ENCODE measurements around the gene ATP2B3.

ATP2B3 gene

GRCh38 chrX:153562546-153562945, 45.1 kb downstream of the ATP2B3 start:
- H3K9ac ChIP-seq (ENCODE audit: low read length), result no peak overlapping the region
- H3K4me1 ChIP-seq (ENCODE audit: low read length), result no peaks in the 10 kb centered on the region
- no peaks in the 10 kb centered on the region for H3K9me3 ChIP-seq (replicated peaks; ENCODE audit: insufficient read depth, low read length)
- DNase-seq, result no peak
- no peak for TF ChIP-seq CTCF (IDR thresholded peaks at IDR 0.05; ENCODE audit: low read length)
- TF ChIP-seq EZH2phosphoT487 (IDR thresholded peaks at IDR 0.05; ENCODE audit: low read length), result no peak
- no peak for TF ChIP-seq EZH2 (optimal IDR thresholded peaks at IDR 0.05; ENCODE audit: low read depth, low read length)
- no peak overlapping the region for H3K4me2 ChIP-seq (ENCODE audit: low read depth, low read length)
- H3K9me2 ChIP-seq (replicated peaks; ENCODE audit: insufficient read depth, low read length), result no peaks in the 10 kb centered on the region
- H3K4me3 ChIP-seq (ENCODE audit: low read length), result no peak overlapping the region
- H2AFZ ChIP-seq (ENCODE audit: low read length), result no peak overlapping the region
- peaks cover 41% of the 10 kb centered on the region for H3K27me3 ChIP-seq (replicated peaks; ENCODE audit: insufficient read depth, low read length)
- H3F3A ChIP-seq (ENCODE audit: insufficient read depth, low read length), result no peaks in the 10 kb centered on the region
- no peaks in the 10 kb centered on the region for H3K79me2 ChIP-seq (ENCODE audit: low read length)
- H4K20me1 ChIP-seq (ENCODE audit: insufficient read depth, low read length), result no peaks in the 10 kb centered on the region
- no peaks in the 10 kb centered on the region for H3K36me3 ChIP-seq (replicated peaks; ENCODE audit: insufficient read depth, low read length)
- no peak overlapping the region for H3K27ac ChIP-seq (ENCODE audit: low read length)

GRCh38 chrX:153564047-153564606, 46.7 kb downstream of the ATP2B3 start:
- Histone ChIP-seq H3K9me2 (replicated peaks; ENCODE audit: insufficient read depth, low read length) (no peaks in the 10 kb centered on the region), H2AFZ (ENCODE audit: low read length) (no peak overlapping the region), H3K4me1 (ENCODE audit: low read length) (no peaks in the 10 kb centered on the region), H3K27ac (ENCODE audit: low read length) (no peak overlapping the region), H3K79me2 (ENCODE audit: low read length) (no peaks in the 10 kb centered on the region), H3K9ac (ENCODE audit: low read length) (no peak overlapping the region), H3K36me3 (replicated peaks; ENCODE audit: insufficient read depth, low read length) (no peaks in the 10 kb centered on the region), H3K4me3 (ENCODE audit: low read length) (no peak overlapping the region), H3K27me3 (replicated peaks; ENCODE audit: insufficient read depth, low read length) (peaks cover 40% of the 10 kb centered on the region), H3K4me2 (ENCODE audit: low read depth, low read length) (no peak overlapping the region), H4K20me1 (ENCODE audit: insufficient read depth, low read length) (no peaks in the 10 kb centered on the region), H3K9me3 (replicated peaks; ENCODE audit: insufficient read depth, low read length) (no peaks in the 10 kb centered on the region), H3F3A (ENCODE audit: insufficient read depth, low read length) (no peaks in the 10 kb centered on the region)
- TF ChIP-seq EZH2 (optimal IDR thresholded peaks at IDR 0.05; ENCODE audit: low read depth, low read length) (no peak), EZH2phosphoT487 (IDR thresholded peaks at IDR 0.05; ENCODE audit: low read length) (no peak), CTCF (IDR thresholded peaks at IDR 0.05; ENCODE audit: low read length) (no peak)
- DNase-seq, result no peak

GRCh38 chrX:153565996-153566580, 48.6 kb downstream of the ATP2B3 start:
- Histone ChIP-seq H3K4me2 (ENCODE audit: low read depth, low read length) (no peak overlapping the region), H3K79me2 (ENCODE audit: low read length) (no peaks in the 10 kb centered on the region), H3K27ac (ENCODE audit: low read length) (no peak overlapping the region), H3K4me3 (ENCODE audit: low read length) (no peak overlapping the region), H4K20me1 (ENCODE audit: insufficient read depth, low read length) (no peaks in the 10 kb centered on the region), H3K4me1 (ENCODE audit: low read length) (no peaks in the 10 kb centered on the region), H3K9ac (ENCODE audit: low read length) (no peak overlapping the region), H3K36me3 (replicated peaks; ENCODE audit: insufficient read depth, low read length) (no peaks in the 10 kb centered on the region), H3K27me3 (replicated peaks; ENCODE audit: insufficient read depth, low read length) (peaks cover 27% of the 10 kb centered on the region), H3K9me3 (replicated peaks; ENCODE audit: insufficient read depth, low read length) (no peaks in the 10 kb centered on the region), H3K9me2 (replicated peaks; ENCODE audit: insufficient read depth, low read length) (no peaks in the 10 kb centered on the region), H3F3A (ENCODE audit: insufficient read depth, low read length) (no peaks in the 10 kb centered on the region), H2AFZ (ENCODE audit: low read length) (no peak overlapping the region)
- DNase-seq, result no peak
- TF ChIP-seq EZH2phosphoT487 (IDR thresholded peaks at IDR 0.05; ENCODE audit: low read length) (no peak), EZH2 (optimal IDR thresholded peaks at IDR 0.05; ENCODE audit: low read depth, low read length) (no peak), CTCF (IDR thresholded peaks at IDR 0.05; ENCODE audit: low read length) (no peak)
